NCI-H2107 (cell line): ENCODE measurements around the gene MYDGF.

Source experiments
- DNase-seq: peaks from one replicate; lab custom pipeline; 2025; lab: John Stamatoyannopoulos, UW

Gene MYDGF

DNA sequence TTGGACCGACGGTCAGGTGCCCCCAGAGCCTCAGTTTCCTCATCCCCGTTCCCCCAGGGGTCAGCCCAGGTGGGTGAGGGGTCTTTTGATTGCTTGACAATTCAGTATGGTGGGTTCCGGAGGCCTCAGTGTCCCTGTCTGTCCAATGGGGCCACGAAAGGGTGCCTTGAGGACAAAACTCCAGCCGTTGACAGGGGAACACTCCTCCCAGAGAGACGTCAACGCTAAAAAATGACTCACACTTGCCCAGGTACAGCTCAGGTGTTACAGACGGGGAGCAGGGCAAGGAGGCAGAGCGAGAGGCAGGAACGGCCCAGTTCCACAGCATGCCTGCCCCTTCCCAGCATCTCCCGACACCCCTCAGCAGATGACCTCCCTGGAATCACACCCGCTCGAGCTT is 29.0 kb downstream of the MYDGF start:
- DNase-seq = no peak

DNA sequence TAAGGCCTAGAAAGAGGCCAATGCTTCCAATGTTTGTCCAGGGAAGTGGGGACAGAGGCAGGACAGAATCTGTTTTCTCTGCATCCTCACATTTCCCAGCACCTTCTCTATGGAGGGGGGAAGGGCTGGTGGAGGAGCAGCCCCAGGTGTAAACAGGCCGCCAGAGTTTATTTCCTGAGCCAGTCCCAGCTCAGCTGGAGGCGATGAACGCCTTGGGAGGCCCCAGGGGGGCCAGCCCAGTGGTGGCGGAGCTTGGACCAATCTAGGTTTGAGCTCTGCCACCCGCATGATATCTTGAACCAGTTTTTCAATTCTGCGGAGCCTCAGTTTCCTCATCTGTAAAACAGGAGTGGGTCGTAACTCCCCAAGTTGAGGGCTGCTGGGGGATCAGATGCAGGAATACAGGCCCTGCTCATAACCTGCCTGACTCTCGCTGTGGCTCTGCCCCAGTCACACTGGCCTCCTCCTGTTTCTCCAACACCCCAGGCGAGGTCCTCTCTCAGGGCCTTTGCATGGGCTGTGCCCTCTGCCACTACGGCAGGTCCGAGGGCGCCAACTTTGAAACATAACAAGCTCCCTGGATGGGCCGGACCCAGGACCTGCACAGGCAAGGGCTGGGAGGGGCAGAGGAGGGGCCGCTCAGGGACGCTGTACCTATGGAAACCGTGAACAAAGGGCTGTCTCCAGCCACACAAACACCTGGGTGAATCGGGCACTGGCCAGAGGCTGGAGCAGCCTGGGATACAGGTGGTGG is 29.7 kb downstream of the MYDGF start:
- no peak for DNase-seq

DNA sequence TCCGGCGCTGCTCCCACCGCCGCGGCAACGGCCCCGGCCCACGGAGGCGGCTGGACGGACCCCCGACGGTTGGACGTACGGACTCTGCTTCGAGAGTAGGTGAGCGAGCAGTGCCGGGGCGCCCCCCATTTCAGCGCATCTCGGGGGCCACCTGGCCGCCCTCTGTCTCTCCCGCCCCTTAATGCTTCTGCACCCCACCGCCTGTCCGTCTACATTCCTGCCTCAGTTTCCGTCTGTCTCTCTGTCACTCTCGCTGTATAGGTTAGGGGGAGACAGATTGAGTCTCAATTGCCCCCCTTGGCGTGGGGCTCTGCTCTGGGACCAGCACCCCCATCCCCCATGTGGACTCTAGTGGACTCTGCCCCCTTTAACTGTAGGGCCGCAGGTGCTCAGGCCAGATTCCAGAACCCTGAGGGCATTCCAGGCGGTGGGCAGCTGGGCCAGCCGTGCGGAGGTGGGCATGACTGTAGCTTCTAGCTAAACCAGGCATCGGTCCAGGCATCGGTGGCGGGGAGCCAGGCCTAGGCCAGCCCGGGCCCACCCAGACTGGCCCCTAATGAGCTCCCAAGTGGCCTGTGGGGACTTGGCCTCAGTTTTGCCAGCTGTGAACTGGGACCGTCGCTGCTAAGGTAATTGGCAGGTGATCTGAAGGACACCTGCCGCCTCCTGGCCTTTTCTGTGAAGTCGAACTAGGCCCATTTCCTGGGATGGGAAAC is 30.5 kb downstream of the MYDGF start:
- DNase-seq = no peak

DNA sequence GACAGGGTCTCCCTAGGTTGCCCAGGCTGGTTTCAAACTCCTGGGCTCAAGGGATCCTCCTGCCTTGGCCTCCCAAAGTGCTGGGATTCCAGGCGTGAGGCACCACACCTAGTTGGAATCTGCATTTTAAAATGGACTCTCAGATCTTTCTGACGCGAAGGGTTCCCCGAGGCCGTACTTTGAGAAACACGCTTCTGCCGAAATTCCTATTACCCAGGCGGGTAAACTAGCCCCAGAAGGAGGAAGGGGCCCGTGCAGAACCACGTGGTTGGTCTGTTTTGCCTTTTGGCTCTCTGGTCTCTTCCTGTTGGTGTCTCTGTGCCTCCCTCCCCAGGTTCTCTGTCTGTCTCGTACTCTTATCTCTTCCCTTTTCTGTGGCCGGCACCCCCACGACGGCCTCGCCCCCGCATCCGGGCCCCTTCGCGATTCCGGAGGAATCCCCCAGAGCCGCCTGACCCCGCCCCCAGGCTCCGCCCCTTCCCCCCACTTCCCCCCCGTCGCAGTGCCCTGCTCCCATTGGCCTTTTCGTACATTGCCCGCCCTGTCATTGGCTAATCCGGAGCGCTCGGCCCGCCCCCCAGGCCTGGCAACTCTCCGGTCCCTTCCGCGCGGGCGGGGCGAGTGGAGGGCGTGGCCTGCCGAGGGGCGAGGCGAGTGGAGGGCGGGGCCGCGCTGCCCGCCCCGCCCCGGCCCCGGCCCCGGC is 31.2 kb downstream of the MYDGF start, which contains the start of gene TNFAIP8L1:
Gene TNFAIP8L1 (plus strand): TSS at position 689 of the 703 bp plus-strand sequence. CDS start 12,354 bp downstream, outside the sequence.
- DNase-seq = peak; percentile 97

DNA sequence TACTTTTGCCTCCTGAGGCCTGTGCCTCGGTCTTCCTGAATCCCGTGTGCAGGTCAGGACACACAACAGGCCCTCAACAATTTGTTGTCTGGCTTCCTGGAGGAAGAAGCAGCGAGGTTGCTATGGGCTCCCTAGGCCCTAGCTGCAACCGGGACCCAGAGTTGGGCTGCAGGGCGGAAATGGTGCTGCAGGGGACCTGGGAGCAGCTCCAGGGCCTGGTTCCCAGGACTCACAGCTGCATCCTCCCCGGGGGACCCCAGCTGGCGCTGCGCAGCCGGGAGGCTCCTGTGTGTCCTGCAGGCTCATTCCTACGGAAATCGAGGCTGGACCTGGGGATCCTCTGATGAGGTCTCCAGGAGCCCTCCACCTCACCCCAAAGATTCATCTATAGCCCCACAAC is 31.8 kb downstream of the MYDGF start:
- DNase-seq = no peak

DNA sequence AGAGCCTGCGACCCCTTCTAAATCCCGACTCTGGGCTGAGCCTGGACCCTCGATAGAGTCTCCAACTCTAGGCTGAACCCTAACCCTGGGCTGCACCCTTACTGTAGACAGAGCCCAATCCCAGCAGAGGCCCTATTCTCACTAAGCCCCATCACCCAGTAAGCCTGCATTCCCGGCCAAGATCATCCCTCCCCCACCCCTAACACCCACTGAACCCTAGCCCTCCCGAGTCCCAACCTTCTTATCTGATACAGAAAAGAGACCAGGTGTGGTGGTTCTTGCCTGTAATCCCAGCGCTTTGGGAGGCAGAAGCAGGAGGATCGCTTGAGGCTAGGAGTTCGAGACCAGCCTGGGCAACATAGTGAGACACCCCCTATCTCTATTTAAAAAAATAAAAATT is 33.4 kb downstream of the MYDGF start:
- DNase-seq = no peak

DNA sequence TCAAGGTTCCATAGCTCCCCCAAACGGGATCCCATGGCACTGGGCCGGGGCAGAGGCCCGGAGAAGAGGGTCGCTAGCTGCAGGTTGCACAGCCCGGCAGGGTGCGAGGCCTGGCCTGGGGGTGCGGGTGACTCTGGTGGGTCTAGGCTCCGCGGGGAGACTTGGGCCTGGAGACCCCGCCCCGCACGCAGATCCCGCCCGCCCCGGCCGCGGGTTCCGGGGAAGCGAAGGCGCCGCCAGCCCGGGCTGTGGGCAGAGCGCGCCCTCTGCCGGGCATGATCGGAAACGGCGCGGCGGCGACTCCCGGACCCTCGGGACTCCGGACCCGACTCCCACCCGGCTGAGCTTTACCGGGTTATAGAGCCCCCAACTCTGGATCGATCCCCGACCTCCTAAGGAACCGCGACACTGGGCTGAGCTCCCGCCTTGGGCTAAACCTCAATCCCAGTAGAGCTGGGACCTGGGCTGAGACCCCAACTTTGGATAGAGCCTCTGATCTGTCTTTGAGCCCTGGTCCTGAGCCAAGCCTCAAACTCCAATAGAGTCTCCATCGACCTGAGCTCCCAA is 33.9 kb downstream of the MYDGF start:
- peak; percentile 44 for DNase-seq

DNA sequence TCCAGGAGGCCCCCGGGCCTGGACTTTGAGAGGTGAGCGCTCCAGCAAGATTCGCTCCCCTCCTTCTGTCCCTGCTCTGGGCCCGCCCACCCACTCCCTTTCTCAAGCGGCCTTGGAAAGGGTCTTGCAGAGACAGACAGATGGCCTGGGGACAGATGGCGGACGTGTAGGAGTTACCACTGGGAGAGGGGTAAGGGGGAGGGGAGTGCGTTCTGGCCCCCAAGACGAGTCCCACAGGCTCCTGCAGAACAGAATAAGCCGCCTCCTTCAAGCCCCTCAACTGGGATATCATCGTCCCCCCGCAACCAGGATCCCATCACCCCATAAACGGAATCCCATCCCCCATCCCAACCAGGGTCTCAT is 34.4 kb downstream of the MYDGF start:
- no peak for DNase-seq

DNA sequence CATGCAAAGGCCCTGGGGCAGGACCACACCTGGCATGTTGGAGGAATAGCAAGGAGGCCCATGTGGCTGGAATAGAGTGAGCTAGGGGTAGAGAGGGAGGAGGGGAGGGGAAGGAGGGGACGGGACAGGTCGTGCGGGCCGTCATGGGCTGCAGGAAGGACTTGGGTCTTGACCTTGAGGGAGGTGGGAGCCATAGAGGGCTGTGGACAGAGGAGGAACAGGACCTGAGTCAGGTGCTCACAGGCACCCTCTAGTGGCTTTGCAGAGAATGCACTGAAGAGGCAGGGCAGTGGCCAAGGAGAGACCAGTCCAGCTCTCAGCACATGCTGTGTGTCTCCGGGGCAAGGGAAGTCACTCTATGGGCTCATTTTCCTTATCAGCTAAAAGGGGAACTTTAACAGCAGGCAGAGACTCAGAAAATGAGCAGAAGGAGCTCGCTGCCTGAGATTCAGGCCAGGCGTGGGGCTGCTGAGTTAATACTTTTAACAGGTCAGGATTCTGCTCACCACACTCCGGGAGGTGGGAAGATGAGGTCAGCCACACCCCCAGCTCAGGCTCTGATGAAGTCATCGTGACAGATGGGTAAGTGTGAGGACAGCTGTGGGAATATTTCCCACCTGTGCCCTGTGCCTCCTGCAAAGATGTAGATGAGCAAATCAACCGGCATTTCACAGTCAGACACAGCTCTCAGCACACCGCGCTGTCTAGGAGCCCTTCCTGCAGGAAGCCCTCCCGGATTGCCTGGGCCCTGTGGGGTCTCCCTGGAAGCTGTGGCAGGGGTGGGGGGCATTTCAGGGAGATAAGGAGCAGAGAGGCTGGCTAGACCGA is 36.8 kb downstream of the MYDGF start:
- DNase-seq = no peak

DNA sequence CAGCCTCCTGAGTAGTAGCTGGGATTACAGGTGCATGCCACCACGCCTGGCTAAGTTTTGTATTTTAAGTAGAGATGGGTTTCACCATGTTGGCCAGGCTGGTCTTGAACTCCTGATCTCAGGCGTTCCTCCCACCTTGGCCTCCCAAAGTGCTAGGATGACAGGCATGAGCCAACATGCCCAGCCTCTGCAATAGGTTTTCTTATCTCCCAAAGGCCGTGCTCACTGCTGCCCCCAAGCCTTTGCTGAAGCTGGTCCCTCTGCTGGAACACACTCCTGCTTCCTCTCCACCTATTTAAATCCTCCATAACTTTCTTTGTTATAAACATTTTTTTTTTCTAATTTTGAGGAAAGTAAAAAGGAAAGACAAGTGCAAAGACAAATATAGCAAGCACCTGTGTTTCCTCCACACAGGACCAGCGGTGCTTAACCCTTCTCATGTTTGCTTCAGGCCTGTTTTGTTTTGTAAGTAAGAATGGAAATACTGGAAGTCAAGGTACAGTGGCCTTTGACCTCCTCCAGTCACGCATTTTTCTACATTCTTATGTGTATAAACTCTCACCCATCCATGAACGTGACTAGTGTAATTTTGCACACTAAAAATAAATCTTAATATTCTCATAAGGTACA is 45.3 kb downstream of the MYDGF start:
- no peak for DNase-seq

DNA sequence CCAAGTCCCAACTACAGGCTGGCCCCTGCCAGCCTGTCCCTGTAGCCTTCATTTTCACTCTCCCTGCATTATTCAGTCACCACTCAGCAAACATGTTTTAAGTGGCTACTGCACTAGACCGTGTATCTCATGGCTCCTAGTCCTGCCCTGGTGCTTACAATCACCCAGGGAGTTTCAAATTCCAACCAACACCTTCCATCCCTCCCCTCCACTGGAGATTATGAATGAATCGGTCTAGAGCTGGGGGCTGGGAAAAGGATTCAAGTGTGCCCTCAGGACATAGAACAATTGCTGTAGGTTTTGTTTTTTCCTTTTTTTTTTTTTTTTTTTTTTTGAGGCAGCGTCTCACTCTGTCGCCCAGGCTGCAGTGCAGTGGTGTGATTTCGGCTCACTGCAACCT is 45.8 kb downstream of the MYDGF start:
- no peak for DNase-seq

DNA sequence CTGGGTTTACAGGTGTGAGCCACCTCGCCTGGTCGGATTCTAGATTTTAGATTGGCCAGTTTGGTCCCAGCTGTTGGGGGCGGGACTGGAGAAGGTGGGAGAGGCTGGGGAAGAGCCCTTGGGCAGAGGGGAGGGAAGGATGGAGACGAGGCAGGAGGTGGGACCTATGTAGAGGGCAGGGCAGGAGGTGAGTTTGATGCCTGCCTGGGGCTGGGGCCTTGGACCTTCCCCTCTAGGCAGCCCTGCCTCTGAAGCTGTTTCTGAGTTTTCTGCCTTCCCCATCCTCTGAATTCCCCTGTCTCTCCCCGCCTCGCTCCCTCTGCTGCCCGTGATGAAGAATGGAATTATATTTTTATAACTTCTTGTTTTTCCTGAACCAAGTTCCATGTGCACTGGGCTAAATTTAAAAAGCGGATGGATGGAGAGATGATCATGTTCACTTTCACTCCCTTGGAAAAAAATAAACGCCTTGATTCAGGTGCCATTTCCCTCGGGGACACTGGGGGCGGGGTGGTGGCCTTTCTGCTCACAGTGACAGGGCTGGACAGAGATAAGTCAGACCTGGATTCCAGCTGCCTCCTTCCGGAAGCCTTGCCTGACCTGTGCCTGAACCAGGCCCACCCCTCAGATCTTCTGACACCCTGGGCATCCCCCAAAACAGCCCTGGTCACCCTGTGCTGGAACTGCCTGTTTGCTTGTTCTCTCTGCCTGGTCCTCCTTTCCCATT is 47.3 kb downstream of the MYDGF start:
- DNase-seq = no peak

DNA sequence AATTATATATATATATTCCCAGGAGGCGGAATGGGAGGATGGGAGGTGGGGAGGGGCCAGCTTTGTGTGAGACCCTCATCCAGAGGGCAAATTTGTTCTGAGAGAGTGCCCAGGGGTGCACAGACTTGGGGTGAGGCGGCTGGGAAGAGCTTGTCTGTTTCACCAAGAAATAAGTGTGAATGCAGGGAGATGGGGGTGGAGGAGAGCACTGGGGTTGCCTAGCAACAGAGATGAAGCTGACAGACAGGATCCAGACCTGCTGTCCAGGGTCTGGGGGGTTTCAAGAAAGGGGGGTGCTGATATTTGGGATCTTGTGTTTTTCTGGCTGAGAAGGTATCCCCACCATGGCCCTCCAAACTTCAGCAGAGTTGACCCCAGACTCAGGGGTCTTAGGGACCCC is 49.5 kb downstream of the MYDGF start:
- DNase-seq = no peak

DNA sequence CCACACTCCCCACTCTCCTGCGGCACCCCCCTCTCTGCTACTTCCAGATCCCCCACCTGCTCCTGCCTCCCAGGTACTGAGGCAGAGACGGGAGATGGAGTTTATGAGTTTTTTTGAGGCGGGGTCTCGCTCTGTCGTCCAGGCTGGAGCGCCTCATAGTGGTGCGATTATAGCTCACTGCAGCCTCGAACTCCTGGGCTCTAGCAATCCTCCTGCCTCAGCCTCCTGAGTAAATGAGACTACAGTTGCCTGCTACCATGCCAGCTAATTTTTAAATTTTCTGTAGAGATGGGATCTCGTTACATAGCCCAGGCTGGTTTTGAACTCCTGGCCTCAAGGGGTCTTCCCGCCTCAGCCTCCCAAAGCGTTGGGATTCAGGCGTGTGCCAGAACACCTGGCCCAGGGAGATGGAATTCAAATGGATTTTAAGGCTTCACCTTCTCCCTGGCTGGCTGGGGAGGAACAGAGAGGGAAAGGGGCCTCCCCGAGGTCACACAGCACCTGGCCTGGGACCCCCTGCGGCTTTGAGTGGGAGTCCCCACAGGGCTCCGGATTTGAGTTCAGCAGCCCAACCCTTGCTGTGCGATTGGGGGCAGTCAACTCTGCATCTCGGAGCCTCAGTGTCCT is 50.4 kb downstream of the MYDGF start:
- no peak for DNase-seq

DNA sequence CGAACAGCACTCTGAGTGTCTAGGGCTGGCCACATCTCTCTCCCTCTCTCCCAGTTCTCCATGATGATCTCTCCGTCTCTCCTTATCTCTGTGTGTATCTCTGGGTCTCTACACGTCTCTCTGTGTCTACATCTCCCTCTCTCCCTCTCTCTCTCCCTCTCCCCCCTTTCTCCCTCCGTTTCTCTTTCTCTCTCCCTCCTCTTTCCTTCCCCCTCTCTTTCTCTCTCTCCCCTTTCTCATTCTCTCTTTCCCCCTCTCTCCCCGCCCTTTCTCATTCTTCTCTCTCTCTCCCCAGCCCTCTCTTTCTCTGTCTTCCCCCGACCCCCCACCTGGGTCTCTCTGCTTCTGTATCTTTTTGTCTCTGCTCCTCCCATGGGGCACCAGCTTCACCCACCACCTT is 52.1 kb downstream of the MYDGF start:
- no peak for DNase-seq

DNA sequence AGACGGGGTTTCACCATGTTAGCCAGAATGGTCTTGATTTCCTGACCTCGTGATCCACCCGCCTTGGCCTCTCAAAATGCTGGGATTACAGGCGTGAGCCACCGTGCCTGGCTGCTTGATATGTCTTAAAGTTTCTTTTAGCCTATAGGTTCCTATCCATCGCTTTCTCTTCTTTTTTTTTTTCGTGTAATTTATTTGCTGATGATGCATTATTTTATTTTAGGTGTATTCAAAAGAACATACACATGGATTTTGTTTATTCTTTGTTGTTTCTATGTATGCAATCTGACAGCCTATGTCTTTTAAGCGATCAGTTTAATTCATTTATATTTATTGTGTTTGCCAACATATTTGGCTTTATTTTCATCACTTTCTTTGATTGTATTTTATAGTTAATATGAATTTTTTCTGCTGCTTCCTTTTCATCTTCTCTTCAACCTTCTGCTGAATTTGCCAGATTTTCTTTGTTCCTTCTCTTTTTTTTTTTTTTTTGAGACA is 56.8 kb downstream of the MYDGF start:
- DNase-seq = no peak

DNA sequence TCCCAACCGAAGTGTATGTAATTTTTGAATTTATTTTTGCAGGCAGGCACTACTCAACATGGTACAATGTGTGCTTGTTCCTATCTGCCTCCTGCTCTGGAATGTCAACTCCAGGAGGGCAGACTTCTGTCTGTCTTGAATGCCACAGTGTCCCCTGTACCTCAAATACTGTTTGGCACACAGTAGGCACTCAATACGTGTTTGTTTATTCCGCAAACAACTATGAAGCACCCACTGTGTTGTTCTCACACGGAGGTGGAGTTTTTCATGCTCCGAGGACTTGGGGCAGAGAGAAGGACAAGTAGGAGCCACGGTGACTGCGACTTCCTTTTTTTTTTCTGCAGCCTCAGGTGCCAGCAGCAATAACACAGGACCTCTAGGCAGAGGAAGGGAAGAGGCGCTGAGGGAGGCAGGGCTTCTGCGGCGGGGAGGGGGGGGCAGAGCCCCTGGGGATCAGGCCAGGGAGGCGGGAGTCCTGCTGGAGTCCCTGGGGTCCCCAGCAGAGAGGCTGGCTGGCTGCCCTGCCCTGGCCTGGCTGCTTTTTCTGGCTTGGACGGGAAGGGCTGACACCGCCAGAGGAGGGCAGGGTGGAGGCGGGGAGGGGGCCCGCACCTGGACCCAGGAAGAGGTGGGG is 60.1 kb downstream of the MYDGF start:
- no peak for DNase-seq
